HPDE6-E6E7 (cell line): ENCODE results near the gene LIPJ.

Experiments
- DNase-seq: peaks from one replicate; pipeline ENCODE4 v3.0.0; 2011; ENCODE audit warnings: missing footprints; ENCODE audit errors: extremely low spot score

LIPJ gene

GRCh38 chr10:88586462-88586861, at the start of gene LIPJ:
Gene LIPJ (plus strand): TSS chr10:88586762. CDS start chr10:88590688, 3,926 bp downstream.
- no peak for DNase-seq

- DNase-seq: no peak
These were observed 49.2 kb upstream of the LIPJ start for GRCh38 chr10:88537322-88537721.

GRCh38 chr10:88538048-88538447, 48.5 kb upstream of the LIPJ start:
- no peak for DNase-seq

- no peak for DNase-seq
These were observed 46.2 kb upstream of the LIPJ start for GRCh38 chr10:88540351-88540750.

- no peak for DNase-seq
These were observed 45.4 kb upstream of the LIPJ start for GRCh38 chr10:88541116-88541626.

- no peak for DNase-seq
These were observed 44.0 kb upstream of the LIPJ start for GRCh38 chr10:88542522-88542921.

GRCh38 chr10:88544140-88544870, 42.3 kb upstream of the LIPJ start:
- DNase-seq: no peak

- no peak for DNase-seq
These were observed 41.2 kb upstream of the LIPJ start for GRCh38 chr10:88545359-88545758.

GRCh38 chr10:88546497-88546896, 40.1 kb upstream of the LIPJ start:
- no peak for DNase-seq

- DNase-seq: no peak
These were observed 35.3 kb upstream of the LIPJ start for GRCh38 chr10:88551246-88551645.

- peak; percentile 55 for DNase-seq
These were observed 33.3 kb upstream of the LIPJ start for GRCh38 chr10:88553116-88553752.

- no peak for DNase-seq
These were observed 31.2 kb upstream of the LIPJ start for GRCh38 chr10:88555190-88555908.

- DNase-seq: no peak
These were observed 29.3 kb upstream of the LIPJ start for GRCh38 chr10:88557256-88557655.

- DNase-seq: no peak
These were observed 28.9 kb upstream of the LIPJ start for GRCh38 chr10:88557658-88558057.

GRCh38 chr10:88562152-88562551, 24.4 kb upstream of the LIPJ start:
- no peak for DNase-seq

GRCh38 chr10:88565072-88565471, 21.5 kb upstream of the LIPJ start:
- DNase-seq: peak; percentile 19

GRCh38 chr10:88582411-88582805, 4.2 kb upstream of the LIPJ start:
- DNase-seq: no peak

GRCh38 chr10:88582806-88583583, 3.6 kb upstream of the LIPJ start, which contains the start of gene RNLS:
Gene RNLS (minus strand): TSS chr10:88583318.
- DNase-seq: peak; percentile 39

GRCh38 chr10:88583584-88583957, 3.0 kb upstream of the LIPJ start:
- DNase-seq: no peak

GRCh38 chr10:88592381-88592780, 5.8 kb downstream of the LIPJ start:
- no peak for DNase-seq

- DNase-seq: no peak
These were observed 6.3 kb downstream of the LIPJ start for GRCh38 chr10:88592906-88593305.

GRCh38 chr10:88594482-88594881, 7.9 kb downstream of the LIPJ start:
- no peak for DNase-seq
